GM21528 (cell line): ENCODE data around the gene TRAF3IP3.

Experiments used
- ATAC-seq: cut with Tn5 transposase; IDR thresholded peaks from one replicate; pipeline ENCODE4 v1.9.1; 2021; ENCODE audit warnings: mild to moderate bottlenecking, moderate library complexity; ENCODE audit not compliant: unreplicated experiment, low FRiP score

TRAF3IP3 gene

DNA sequence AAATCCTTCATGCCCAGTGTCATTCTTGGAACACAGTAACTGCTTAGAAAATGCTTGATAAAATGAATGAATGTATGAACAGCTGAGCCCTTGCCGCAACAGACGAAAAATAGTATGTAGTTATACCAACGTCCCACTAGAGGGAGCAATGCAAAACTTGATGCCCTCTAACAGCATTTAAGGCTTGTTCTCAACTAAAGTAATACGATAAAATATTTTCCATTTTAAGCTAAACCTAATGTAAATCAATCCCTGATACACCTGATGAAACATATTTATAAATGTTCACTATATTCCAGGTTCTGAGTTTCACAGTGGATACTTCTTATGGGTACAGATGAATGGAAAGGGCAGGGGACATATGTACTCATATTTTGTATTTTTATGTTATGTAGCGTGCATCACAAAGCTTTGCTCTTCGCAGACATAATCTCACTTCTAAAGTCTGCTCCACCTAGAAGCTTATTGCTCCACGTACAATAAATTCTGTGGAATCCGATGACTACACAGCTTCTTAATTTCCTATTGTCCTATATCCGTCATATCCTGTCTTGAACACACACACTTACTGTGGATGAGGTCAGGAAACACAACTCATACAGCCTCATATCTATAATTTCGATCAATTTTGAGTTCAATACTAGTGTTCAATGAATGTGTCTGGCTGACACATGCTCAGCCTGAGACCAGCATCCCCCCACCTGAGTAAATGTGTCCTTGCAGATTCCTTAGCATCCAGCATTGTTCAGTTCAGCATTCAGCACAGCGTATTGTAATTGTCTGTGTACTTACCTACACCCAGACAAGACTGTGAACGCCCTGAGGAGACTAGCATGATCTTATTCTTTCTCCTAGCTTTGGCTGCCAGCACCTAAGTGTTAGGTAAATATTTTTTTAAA lies 67.5 kb downstream of the TRAF3IP3 start:
- ATAC-seq: peak; percentile 40

GRCh38 chr1:209825591-209826434 lies 70.0 kb downstream of the TRAF3IP3 start:
- ATAC-seq: no peak

DNA sequence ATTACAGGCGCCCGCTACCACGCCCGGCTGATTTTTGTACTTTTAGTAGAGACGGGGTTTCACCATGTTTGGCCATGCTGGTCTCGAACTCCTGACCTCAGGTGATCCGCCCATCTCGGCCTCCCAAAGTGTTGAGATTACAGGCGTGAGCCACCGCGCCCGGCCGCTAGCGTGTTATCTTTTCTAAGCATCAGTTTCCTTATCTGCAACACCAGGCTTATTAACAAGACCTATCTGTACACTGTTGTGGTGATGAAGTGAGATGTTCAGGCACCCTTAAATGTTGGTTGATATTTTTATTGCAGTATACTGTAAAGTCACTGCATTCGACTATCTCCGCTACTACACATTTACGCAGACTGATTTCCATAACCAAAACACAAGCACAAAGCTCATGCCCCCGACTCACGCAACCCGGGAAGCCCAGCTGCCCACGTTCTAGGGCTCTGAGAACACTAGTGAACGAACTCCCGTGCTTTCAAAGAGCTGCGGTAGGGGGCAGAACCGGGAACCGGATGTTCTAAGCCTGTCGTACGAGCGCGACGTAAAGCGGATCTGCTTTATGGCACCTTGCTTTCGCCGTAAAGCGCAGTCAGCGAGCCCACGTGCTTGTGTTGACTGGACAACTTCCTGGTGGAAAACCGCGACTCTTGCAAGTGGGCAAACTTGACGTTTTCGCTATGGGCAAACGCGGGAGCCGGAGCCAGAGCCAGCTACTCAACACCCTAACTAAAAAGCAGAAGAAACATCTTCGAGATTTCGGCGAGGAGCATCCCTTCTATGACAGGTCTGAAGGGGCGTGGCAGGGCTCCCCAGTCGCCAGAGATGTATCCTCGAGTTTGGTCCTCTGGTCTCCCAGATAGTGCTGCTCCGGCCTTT lies 71.8 kb downstream of the TRAF3IP3 start, which contains the start of gene UTP25:
Gene UTP25 (plus strand): TSS at position 589 of the 879 bp plus-strand sequence. CDS start 92 bp downstream, at position 681.
- peak; percentile 92 for ATAC-seq

GRCh38 chr1:209829716-209830115 lies 73.9 kb downstream of the TRAF3IP3 start:
- no peak for ATAC-seq

DNA sequence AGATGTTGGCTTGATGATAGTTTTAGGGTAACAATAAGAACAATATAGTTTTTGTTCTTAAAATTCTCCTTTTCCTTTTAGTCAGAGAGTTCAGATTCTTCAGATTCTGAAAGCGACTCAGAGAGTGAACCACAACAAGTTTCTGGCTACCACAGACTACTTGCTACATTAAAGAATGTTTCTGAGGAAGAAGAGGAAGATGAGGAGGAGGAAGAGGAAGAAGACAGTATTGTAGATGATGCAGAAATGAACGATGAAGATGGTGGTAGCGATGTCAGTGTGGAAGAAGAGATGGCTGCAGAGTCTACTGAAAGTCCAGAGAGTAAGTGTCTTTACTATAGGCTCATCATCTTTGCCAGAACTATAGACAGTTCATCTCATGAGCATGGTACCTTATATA lies 74.9 kb downstream of the TRAF3IP3 start:
- ATAC-seq: no peak

- ATAC-seq: no peak
Observed at GRCh38 chr1:209831615-209832014, 75.8 kb downstream of the TRAF3IP3 start.
